Measurements from ENCODE around the gene ORC1.

DNA sequence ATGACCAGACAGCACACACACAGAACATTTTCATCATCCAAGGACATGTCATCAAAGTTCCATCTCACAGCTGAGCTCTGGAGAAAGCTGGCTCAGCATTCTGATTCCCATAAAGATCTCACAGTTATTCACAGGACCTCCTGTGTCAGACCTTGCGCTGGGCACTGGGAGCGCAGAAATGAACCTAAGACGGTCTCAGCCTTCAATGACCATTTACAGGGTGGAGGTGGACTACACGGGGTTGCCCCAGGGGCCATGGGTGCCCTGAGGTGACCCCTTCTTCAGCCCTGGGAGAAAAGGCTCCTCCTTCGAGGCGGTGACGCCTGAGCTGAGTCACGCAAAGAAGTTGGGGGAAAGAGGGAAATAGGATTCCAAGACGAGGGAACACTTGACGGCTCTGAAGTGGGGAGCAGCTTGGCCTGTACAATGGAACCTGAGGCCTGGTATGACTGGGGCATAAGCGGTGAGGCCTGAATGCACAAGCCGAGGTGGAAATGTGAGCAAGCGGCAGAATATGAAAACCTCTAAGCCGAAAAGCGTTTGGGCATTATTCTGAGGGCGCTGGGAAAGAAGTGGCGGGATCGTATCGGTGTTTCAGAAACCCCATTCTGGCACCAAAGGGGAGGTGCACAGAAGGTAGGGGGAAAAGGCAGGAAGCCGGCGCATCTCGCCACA, 39.0 kb downstream of the ORC1 start:
- TF ChIP-seq, protein P1, sequence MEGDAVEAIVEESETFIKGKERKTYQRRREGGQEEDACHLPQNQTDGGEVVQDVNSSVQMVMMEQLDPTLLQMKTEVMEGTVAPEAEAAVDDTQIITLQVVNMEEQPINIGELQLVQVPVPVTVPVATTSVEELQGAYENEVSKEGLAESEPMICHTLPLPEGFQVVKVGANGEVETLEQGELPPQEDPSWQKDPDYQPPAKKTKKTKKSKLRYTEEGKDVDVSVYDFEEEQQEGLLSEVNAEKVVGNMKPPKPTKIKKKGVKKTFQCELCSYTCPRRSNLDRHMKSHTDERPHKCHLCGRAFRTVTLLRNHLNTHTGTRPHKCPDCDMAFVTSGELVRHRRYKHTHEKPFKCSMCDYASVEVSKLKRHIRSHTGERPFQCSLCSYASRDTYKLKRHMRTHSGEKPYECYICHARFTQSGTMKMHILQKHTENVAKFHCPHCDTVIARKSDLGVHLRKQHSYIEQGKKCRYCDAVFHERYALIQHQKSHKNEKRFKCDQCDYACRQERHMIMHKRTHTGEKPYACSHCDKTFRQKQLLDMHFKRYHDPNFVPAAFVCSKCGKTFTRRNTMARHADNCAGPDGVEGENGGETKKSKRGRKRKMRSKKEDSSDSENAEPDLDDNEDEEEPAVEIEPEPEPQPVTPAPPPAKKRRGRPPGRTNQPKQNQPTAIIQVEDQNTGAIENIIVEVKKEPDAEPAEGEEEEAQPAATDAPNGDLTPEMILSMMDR (IDR thresholded peaks at IDR 0.05 in 4 of 5, conservative IDR thresholded peaks at IDR 0.05 in 1 of 5), result no peak
- TF ChIP-seq POLR2A (IDR thresholded peaks at IDR 0.05), result no peak

Measured in gastrocnemius medialis (tissue), 4 donors.